ENCODE measurements around the gene GNAI2.
"Not testable (repeated sequence)": the region's sequence is repeated elsewhere in the genome, so short reads cannot be mapped to it uniquely, and the experiment has no call there.

GNAI2 gene

GRCh38 chr3:50246517-50246954 lies 10.5 kb downstream of the GNAI2 start:
- DNase-seq, result peak; percentile 94

GRCh38 chr3:50248387-50248786 lies 12.4 kb downstream of the GNAI2 start:
- DNase-seq, result no peak

GRCh38 chr3:50249457-50249856 lies 13.5 kb downstream of the GNAI2 start:
- DNase-seq, result no peak

GRCh38 chr3:50250514-50250913 lies 14.5 kb downstream of the GNAI2 start:
- no peak for DNase-seq

GRCh38 chr3:50251220-50251619 lies 15.2 kb downstream of the GNAI2 start:
- peak; percentile 64 for DNase-seq

GRCh38 chr3:50254577-50255250 lies 18.7 kb downstream of the GNAI2 start:
- DNase-seq, result no peak

- no peak for DNase-seq
Measured at GRCh38 chr3:50255251-50255615, 19.2 kb downstream of the GNAI2 start.

- no peak for DNase-seq
Measured at GRCh38 chr3:50256978-50257890, 21.2 kb downstream of the GNAI2 start.

- no peak for DNase-seq
Measured at GRCh38 chr3:50258029-50258680, 22.2 kb downstream of the GNAI2 start.

- DNase-seq, result no peak
Measured at GRCh38 chr3:50258979-50259378, 23.0 kb downstream of the GNAI2 start.

GRCh38 chr3:50259432-50260026 lies 23.5 kb downstream of the GNAI2 start:
- DNase-seq, result no peak

GRCh38 chr3:50260027-50260941 lies 24.3 kb downstream of the GNAI2 start:
- peak; percentile 87 for DNase-seq

- no peak for DNase-seq
Measured at GRCh38 chr3:50260942-50261441, 25.0 kb downstream of the GNAI2 start.

GRCh38 chr3:50261505-50261904 lies 25.5 kb downstream of the GNAI2 start:
- DNase-seq, result no peak

GRCh38 chr3:50262200-50262599 lies 26.2 kb downstream of the GNAI2 start:
- DNase-seq, result not testable (repeated sequence)

GRCh38 chr3:50262778-50263177 lies 26.8 kb downstream of the GNAI2 start:
- no peak for DNase-seq

- DNase-seq, result no peak
Measured at GRCh38 chr3:50263478-50264382, 27.7 kb downstream of the GNAI2 start.

- peak; percentile 98 for DNase-seq
Measured at GRCh38 chr3:50264383-50264963, 28.5 kb downstream of the GNAI2 start.

GRCh38 chr3:50264964-50265485 lies 29.0 kb downstream of the GNAI2 start:
- DNase-seq, result no peak

GRCh38 chr3:50265571-50265970 lies 29.6 kb downstream of the GNAI2 start:
- DNase-seq, result no peak

Data from fibroblast of skin of right biceps (primary cell).